ENCODE measurements around the gene PRKAG1.

- TF ChIP-seq POLR2A (IDR thresholded peaks at IDR 0.05): no peak
- TF ChIP-seq, protein P1, sequence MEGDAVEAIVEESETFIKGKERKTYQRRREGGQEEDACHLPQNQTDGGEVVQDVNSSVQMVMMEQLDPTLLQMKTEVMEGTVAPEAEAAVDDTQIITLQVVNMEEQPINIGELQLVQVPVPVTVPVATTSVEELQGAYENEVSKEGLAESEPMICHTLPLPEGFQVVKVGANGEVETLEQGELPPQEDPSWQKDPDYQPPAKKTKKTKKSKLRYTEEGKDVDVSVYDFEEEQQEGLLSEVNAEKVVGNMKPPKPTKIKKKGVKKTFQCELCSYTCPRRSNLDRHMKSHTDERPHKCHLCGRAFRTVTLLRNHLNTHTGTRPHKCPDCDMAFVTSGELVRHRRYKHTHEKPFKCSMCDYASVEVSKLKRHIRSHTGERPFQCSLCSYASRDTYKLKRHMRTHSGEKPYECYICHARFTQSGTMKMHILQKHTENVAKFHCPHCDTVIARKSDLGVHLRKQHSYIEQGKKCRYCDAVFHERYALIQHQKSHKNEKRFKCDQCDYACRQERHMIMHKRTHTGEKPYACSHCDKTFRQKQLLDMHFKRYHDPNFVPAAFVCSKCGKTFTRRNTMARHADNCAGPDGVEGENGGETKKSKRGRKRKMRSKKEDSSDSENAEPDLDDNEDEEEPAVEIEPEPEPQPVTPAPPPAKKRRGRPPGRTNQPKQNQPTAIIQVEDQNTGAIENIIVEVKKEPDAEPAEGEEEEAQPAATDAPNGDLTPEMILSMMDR (IDR thresholded peaks at IDR 0.05): no peak
These were observed 8.4 kb downstream of the PRKAG1 start for GRCh38 chr12:49010092-49010668.

Data from adrenal gland (tissue), 5 donors.